ENCODE results near the gene PNPLA3.

Gene PNPLA3

DNA sequence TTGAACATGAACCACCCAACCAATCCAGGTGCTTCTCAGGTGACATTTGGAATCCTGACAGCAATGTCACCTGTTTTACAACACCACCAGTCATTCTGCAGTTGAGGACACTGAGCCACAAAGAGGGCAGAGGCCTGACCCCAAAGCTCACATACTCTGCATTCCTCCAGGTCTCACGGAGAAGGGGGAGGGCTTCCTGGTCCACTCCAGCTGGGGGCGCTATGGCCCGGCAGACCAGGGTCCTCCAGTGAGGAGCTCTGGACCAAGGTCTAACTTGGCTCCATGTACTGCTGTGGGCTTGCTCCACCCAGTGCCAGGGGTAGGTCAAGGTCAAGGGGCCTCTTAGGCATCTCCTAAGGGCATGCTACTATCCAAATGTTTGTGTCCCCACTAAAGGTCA is 1.5 kb upstream of the PNPLA3 start:
- no peak for DNase-seq (ENCODE audit: low read depth, low spot score)

- DNase-seq (ENCODE audit: low read depth, low spot score), result no peak
Observed at GRCh38 chr22:43923191-43923590, 414 bp upstream of the PNPLA3 start.

- DNase-seq (ENCODE audit: low read depth, low spot score), result no peak
Observed at GRCh38 chr22:43924877-43925276, 1.3 kb downstream of the PNPLA3 start.

DNA sequence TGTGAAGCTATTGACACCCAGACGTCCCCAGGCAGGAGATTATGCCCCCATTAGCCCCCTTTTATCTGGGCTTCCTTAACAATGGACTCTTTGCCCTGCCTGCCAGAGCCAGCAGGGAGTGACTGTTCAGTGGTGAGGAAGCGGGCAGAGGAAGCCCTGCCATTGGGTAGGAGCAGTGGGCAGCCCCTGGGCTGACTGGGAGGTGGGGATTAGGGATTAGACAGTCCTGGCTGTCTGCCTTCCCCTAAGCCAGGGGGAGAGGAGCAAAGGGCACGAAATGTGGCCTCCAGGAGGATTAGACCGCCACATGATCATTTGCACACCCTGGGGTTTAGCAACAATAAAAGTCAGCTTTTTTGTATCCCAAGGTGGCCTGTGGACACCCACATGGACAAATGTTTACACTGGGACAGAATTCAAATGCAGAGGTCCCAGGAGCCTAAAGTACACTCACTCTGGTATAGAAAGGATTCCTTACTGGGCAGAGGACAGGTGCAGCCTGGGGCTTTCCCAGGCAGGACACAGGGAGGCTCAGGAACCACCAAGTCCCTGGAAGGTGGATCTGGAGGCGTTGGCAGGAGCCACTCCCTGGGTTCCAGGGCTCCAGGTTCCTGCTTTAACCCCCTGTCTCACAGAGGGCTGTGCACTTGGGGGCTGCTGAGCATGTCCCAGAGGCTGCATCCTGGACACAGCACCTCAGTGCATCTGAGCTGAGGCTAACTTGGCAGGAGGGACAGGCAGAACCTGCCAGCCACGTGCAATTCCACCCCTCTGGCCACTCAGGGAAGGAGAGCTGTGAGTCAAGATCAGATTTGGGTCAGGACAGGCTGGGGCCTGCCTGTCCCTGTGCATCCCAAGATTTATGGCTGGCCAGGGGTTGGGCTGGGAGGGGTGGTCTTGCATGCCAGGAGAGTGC is 2.1 kb downstream of the PNPLA3 start:
- peak; percentile 67 for DNase-seq (ENCODE audit: low read depth, low spot score)

- peak; percentile 51 for DNase-seq (ENCODE audit: low read depth, low spot score)
Observed at GRCh38 chr22:43926349-43926710, 2.7 kb downstream of the PNPLA3 start.

DNA sequence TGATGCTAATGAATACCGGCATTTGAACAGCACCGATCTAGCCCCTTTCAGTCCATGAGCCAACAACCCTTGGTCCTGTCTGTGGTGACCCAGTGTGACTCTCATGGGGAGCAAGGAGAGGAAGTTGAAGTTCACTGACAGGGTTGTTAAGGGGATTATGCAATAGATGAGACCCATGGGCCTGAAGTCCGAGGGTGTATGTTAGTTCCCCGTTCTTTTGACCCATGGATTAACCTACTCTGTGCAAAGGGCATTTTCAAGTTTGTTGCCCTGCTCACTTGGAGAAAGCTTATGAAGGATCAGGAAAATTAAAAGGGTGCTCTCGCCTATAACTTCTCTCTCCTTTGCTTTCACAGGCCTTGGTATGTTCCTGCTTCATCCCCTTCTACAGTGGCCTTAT is 4.9 kb downstream of the PNPLA3 start:
- DNase-seq (ENCODE audit: low read depth, low spot score), result no peak

- DNase-seq (ENCODE audit: low read depth, low spot score), result no peak
Observed at GRCh38 chr22:43928908-43929307, 5.3 kb downstream of the PNPLA3 start.

DNA sequence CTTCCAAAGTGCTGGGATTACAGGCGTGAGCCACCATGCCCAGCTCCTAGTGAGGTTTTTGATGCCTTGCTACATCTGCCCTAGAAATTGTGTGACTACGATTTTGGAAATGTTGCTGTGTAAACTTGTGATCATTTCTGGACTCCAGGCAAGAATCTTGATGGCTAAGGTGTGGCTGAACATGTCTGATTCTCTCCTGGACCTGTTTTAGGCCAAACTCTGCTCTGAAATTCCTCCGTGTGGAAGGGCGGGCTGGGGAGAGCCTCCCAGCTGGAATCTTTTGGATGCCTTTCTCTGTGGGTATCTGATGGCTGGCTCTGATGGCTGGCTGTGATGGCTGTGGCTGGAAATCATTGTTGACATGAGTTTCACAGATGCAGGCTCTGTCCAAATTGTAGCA is 8.2 kb downstream of the PNPLA3 start:
- peak; percentile 20 for DNase-seq (ENCODE audit: low read depth, low spot score)

- DNase-seq (ENCODE audit: low read depth, low spot score), result no peak
Observed at GRCh38 chr22:43941449-43941848, 17.8 kb downstream of the PNPLA3 start.

DNA sequence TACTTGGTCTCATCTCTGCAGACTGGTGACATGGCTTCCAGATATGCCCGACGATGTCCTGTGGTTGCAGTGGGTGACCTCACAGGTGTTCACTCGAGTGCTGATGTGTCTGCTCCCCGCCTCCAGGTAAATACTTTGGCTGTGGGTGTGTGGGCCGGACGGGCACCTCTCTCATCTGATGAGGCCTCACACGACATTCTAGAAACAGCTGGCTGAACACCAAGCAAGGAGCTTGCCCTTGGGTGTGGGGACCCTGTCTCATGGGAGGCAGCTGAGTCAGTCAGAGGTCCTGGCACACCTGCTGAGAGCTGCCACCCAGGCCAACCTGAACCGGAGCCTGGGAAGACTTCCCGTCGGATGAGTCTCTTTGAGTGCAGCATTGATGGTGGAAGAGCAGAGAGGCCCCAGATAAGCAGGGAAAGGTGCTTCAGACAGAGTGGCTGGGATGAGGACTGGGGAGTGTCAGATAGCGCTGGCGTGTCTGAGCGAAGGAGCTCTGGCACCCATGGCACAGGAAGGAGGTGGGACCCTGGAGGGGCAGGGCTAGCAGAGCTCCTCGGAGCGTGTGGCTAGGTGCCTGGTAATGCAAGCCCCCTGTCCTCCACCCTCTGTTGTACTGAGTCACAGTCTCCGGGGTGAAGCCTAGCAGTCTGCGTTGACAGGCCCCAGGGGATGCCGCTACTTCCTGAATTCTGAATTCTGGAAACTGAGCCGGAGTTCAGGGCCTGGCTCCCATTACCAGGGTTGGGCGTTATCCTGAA is 21.2 kb downstream of the PNPLA3 start:
- DNase-seq (ENCODE audit: low read depth, low spot score), result no peak

DNA sequence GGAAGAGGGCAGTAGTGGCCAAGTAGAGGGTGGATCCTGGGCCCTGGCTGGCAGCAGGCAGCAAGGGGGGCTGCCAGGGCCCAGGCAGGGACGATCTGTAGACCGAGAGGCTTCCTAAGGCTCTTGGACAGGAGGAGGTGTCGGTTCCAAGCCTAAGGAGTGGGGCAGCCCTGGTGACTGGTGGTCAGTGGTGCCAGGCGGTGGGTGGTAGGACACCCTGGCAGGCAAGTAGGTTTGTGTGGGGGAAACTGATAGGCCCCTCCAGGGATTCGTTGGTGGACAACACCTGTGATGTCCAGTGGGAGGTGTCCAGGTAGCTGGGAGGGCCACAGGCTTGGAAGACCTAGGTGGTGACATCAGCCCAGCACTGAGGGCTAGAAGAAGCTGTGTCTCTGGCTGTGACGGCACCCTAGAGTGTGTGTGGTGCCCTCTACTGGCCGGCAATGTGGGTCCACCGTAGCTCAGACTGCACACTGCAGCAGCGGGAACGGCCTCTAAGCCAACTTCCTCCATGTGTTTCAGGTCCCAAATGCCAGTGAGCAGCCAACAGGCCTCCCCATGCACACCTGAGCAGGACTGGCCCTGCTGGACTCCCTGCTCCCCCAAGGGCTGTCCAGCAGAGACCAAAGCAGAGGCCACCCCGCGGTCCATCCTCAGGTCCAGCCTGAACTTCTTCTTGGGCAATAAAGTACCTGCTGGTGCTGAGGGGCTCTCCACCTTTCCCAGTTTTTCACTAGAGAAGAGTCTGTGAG is 22.2 kb downstream of the PNPLA3 start:
- peak; percentile 78 for DNase-seq (ENCODE audit: low read depth, low spot score)

- peak; percentile 12 for DNase-seq (ENCODE audit: low read depth, low spot score)
Observed at GRCh38 chr22:43946384-43946667, 22.7 kb downstream of the PNPLA3 start.

DNA sequence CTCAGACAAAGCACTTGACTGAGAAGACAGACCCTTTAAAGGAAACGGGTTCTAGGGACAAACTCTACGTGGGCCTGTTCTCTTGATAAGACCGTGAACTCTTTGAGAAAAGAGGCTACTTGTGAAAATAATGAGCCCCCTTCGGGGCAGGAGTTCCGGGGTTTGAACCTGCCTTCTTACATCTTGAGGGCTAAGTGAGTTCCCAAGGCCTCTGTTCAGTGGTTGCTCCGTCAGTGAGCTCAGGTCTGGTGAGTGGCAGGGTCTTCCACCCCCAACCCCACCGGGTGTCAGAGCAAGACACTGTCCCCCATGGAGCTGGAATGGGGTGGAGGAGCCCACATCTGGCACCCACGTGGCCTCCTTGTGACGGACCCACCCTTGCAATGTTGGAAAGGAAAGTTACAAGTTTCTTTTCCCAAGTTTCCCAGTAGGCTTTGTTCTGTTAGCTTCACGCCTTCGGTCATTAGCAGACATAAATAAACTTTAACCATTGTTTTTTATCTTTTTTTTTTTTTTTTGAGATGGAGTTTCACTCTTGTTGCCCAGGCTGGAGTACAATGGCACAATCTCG is 25.3 kb downstream of the PNPLA3 start:
- DNase-seq (ENCODE audit: low read depth, low spot score), result no peak

DNA sequence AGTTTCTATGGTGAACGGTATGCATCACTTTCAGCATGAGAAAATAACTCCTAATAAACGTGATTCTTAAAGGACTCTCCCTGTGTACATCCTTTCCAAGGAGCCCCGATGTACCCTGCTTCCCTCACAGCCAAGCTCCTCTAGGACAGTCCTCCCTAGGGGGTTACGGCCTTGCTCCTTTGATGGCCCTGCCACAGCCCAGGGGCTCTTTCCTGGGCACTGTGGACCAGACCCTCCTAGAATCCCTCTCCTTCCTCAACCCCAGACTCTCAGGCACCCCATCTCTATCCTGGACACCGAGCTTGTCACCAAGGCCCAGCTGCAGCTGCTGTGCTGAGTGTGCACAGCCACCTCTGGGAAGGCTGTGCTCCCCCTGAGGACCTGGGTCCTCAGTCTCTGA is 27.8 kb downstream of the PNPLA3 start:
- no peak for DNase-seq (ENCODE audit: low read depth, low spot score)

DNA sequence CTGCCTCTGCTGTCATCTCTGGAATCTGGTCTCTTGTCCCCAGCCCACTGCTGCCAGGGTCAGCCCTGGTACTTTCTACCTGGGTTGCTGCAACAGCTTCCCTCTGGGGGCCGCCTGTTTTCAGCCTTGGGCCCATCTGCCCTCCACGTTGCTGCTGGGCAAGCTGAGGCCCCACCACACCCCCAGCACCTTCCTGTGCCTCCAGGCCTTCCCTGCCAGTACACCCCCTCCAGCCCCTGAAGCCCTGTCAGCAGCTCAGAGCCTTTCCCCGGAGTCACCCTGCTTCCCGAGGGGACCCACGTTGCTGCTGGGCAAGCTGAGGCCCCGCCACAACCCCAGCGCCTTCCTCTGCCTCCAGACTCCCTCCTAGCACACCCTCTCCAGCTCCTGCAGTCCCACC is 28.4 kb downstream of the PNPLA3 start:
- DNase-seq (ENCODE audit: low read depth, low spot score), result no peak

- DNase-seq (ENCODE audit: low read depth, low spot score), result no peak
Observed at GRCh38 chr22:43953988-43954785, 30.6 kb downstream of the PNPLA3 start.

GRCh38 chr22:43955040-43955882 is 31.7 kb downstream of the PNPLA3 start, which contains the start of gene SAMM50:
TSS of gene SAMM50 (plus strand) at chr22:43955442. CDS start at chr22:43955578, 136 bp downstream.
- DNase-seq (ENCODE audit: low read depth, low spot score), result peak; percentile 96

- DNase-seq (ENCODE audit: low read depth, low spot score), result no peak
Observed at GRCh38 chr22:43955883-43956782, 32.5 kb downstream of the PNPLA3 start.

GRCh38 chr22:43956805-43957463 is 33.3 kb downstream of the PNPLA3 start:
- no peak for DNase-seq (ENCODE audit: low read depth, low spot score)
